ENCODE measurements around the gene GALNT16.
"Not testable (repeated sequence)": the region's sequence is repeated elsewhere in the genome, so short reads cannot be mapped to it uniquely, and the experiment has no call there.

GALNT16 gene

DNA sequence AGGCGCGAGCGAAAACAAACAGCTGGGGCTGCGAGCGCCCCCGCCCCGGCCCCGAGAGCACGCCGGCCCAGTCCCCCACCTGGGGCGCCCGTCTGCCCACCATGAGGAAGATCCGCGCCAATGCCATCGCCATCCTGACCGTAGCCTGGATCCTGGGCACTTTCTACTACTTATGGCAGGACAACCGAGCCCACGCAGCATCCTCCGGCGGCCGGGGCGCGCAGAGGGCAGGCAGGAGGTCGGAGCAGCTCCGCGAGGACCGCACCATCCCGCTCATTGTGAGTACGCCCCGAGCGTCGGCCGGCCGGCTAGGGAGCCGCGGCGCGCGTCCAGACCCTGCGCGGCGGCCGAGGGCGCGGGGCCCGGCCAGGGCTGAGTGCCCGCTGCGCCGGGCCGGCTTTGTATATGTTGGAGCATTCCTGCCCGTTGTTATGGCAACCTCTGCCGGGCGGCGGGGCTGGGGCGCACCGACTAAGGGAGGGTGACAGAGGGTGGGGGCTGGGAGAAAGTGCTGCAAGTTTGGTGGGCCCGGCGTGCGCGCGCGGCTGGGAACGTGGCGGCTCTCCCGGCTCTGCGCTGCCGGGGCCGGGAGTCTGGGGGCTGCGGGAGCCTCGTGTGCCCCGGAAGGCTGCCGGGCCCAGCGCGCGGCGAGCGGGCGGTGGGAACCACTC is 367 bp downstream of the GALNT16 start:
- DNase-seq (ENCODE audit: low read depth in 2 of 2) = no peak

DNA sequence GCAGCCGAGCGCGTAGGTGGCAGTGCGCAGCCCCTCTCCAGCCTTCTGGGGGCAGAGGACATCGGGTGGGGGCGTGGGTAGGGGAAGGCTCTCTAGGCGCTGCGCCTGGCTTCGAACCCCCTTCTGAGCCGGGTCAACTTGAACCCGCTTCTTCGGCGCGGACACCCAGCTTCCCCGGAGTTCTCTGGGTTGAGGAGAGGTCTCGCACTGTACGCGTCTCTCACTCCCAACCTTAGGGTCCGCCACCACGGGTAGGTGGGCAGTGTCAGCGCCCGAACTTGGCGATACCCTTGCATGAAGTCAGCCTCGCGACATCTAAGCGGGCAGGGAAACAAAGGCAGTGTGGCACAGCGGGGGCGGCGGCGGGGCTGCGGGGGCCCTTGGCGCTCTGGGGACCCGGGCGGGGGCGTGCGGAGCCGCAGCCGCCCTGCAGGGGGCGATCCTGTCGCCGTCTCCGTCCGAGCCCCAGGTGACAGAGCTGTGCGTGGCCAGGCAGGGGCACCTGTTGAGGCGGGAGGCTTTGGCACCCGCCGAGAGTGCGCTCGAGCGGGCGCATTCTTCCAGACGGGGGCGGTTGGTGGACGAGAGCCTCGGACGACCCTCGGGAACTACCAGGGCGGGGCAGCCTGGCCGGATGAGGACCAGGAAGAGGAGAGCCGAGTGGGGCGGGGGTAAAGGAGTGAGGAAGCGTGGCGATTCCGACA is 1.1 kb downstream of the GALNT16 start:
- peak in 1 of 2 donors; percentile 20 for DNase-seq (ENCODE audit: low read depth in 2 of 2)

DNA sequence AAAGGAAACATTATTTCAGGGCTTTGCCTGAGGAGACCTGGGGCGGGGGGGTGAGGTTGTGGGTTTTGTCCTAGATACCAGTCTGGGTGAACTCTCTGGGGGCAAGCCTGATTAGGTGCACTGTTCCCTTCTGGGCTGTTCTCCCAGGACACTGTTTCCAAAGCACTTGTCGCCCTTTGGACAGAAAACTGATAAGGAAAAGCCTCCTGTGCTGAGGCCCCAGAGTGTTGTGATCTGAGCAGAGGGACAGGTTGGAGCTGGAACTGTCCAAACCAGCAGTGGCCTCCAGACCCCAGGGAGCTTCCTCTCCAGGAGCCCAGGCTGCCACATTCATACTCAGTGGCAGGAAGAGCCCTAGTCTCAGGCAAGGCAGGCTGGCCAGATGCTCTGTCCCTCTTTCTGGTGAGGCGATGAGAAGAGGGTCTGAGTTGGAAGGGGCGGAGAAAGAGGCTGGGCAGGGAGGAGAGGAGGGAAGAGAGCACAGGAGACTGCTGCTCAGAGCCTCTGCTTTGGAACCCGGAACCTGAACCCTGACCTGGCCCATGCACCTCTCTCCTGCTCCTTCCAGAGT is 1.9 kb downstream of the GALNT16 start:
- DNase-seq (ENCODE audit: low read depth in 2 of 2) = no peak

DNA sequence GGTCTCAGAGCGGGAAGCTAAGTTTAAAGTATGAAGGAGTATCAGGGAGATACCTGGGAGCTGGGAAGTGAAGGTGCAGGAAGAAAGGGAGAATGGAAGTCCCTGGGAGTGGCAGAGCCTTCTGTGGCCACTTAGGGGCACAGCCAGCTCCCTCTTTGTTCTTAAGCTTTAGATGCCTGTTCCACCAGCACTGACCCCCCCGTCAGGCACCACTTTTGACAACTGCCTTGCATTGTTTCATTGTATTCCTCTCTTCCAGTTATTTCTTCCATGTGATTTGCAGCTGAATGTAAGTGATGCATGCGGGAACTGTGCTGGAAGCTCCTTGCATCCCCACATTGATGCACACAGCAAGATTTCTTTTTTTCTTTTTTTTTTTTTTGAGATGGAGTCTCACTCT is 2.6 kb downstream of the GALNT16 start:
- DNase-seq (ENCODE audit: low read depth in 2 of 2) = no peak

DNA sequence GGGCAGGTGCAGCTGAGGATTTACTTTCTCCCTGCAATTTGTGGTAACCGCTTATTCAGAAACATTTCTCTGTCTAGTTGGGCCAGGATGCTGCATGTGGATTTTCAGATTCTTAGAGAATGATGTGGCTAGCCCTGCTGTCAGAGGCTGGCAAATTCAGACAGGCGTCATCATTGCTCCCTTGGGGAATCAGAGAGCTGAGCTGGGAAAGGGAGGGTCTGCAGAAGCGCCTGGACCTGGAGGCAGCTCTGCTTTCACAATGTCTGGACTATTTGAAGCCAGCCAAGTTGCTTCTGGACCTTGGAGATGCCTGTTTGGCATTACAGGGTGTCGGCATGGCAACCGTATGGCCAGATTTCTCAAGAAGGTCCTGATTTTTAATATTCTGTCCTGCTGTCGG is 3.4 kb downstream of the GALNT16 start:
- DNase-seq (ENCODE audit: low read depth in 2 of 2) = no peak

DNA sequence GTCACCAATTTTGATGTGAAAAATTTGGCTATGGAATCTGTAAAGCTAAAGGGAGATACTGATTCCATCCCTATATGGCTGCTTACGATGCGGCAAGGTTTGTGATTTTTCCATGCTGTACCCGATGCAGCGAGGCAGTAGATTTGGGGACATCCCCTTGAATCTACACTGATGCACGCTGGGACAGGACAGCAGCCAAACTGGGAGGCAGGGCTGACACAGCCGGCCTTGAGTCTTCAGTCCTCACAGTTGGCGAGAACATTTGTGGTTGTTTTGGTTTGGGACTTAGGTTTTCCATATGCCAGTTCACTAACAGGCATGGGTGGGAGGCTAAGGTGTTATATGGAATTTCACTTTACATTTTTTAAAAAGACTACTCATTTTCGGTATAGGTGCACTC is 3.8 kb downstream of the GALNT16 start:
- no peak for DNase-seq (ENCODE audit: low read depth in 2 of 2)

DNA sequence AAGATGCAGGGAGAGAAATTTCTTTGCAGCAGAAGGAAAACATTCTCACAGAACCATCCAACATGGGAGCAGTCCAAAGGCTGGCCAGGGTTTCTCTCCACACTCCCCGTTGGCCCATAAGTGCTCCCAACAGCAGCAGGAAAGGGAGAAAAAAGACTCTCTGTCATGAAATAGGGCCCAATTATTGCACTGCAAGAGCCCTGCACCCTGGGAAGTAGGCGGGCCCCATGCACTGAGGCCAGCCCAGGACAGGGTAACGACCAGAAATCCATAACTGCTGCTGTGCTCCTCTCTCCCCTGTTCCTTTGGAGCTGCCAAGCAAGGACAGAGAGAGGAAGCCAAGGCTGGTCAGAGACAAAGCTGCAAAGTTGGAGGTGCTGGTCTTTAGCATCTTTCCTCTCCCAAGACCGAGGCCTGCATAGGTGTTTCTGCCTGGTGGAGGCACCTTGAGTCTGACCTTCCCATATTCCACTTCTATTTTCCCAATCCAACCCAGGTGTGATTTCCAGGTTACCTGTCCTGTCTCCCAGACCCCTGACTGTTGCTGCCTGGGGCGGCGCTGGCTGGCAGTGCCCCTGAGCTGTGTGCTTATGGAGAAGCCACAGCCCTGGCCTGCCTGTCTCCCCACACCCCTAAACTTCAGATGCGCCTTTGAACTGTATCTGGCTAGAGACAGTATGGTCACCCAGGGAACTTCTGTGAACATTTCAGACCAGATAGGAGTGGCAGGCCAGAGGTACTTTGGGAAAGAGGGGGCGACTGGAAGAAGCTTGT is 6.8 kb downstream of the GALNT16 start:
- no peak for DNase-seq (ENCODE audit: low read depth in 2 of 2)

DNA sequence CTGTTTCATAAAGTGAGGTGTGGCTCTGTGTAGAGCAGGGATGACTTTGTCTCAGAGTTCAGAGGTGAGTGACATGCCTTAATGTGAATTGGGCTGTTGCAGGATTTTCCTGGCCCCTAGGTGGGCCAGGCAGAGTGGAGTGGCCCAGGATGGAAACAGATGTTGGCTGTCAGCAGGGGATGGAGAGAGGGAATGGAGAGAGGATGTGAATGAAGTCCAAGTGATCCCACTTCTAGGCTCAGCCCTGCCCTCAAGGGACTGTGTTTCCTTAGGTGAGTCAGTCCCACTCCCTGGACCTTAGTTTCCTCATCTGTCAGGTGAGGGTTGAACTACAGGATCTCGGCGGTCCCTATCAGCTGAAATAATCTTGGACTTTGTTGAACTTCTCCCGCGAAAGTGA is 7.5 kb downstream of the GALNT16 start:
- no peak for DNase-seq (ENCODE audit: low read depth in 2 of 2)

DNA sequence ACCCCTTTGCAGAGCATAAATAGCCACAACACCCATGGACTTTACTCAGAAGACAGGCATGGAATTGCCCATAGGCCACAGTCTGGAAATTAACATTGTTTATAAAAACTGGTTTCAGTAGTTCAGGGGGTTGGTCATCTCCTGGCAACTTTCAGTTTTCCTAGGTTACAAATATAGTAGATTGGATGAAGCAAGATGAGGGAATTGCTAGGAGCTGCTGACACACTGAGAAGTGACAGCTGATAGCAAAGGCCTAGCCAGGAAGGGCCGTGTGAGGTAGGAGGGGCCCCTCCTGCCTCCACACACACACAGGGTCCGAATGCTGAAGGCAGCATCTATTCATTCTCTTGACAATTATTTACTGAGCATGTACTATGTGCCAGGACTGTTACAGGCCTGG is 8.3 kb downstream of the GALNT16 start:
- DNase-seq (ENCODE audit: low read depth in 2 of 2) = no peak

DNA sequence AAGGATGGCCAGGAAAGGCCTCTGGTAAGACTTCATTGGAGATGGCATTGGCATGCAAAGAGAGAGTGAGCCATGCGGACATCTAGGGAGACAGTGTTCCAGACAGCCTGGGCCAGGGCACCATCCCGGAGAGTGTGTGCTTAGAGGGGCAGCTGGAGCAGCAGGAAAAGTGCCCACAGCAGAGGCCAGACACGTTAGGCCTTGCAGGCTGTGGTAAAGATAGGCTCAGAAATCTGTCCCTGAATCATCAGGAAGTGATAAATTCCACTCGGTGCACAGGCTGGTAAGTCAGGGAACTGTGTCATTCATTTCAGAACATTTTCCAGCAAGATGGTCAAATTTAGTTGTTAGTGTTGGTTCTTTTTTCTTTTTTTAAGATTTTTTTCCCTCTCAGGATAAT is 8.8 kb downstream of the GALNT16 start:
- DNase-seq (ENCODE audit: low read depth in 2 of 2) = no peak

DNA sequence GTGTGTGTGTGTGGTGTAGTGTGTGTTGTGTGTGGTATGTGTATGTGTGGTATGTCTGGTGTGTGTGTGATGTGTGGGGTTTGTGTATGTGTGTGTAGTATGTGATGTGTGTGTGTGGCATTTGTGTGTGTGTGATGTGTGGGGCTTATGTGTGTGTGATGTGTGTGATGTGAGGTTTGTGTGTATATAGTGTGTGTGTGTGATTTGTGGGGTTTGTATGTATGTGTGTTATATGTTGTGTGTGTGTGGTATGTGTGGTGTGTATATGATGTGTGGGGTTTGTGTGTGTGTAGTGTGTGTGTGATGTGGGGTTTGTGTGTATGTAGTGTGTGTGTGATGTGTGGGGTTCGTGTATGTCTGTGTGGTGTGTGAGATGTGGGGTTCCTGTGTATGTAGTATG is 9.4 kb downstream of the GALNT16 start:
- no peak for DNase-seq (ENCODE audit: low read depth in 2 of 2)

DNA sequence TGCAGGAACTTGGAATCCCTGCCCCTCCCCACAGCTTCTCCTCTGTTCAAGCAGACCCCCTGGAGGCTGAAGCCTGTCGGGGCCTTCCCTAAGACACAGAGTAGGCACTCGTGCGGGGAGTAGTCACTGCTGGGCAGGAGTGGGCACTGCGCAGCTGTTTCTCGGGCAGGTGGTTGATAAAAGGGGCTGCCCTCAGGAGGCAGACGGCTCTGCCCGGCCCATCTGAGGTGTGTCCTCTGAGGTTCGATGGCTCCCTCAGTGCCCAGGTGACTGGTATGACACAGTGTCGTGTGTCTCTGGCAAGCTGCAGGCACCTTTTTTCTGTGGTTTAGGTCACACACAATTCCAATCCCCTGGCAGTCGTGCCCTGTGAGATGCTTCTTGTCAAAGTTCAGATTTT is 10.1 kb downstream of the GALNT16 start:
- no peak for DNase-seq (ENCODE audit: low read depth in 2 of 2)

DNA sequence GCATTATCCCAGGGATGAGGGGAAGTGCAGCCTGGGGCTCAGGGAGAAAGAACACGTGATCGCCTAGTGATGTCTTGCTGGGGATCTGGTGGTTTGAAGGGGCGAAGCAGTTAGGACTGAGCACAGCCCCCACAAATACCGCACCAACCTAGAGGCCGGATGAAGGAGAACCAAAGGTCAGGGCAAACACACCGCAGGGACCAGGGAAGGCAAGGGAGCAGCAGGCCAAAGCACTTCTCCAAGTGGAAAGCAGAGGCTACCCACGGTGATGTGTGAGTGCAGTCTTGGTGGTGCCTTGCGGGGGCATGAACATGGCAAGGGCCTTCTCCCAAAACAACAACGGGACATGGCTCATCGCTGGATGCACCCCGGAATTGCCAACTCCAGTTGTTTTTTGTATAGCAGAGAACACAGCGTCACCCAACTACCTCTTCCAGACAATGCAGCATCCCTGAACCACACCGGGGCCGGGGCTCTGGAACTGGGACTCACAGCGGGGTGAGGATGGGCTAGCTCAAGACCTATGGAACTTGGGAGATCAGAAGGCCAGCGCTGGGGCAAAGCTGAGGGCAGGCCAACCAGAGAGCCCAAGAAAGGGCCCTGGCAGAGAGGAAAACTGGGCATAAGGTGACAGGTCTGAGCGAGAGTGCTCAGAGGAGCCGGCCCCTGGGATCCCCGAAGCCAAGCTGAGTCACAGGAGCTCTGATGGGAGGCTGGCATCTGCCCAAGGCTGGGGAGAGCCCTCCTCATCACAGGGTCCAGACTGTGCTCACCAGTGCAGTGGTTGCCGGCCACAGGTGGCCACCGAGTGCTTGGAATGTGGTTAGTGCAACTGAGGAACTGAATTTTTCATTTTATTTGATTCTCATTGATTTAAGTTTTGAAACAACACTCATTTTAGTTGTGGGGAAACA is 11.1 kb downstream of the GALNT16 start:
- no peak for DNase-seq (ENCODE audit: low read depth in 2 of 2)

DNA sequence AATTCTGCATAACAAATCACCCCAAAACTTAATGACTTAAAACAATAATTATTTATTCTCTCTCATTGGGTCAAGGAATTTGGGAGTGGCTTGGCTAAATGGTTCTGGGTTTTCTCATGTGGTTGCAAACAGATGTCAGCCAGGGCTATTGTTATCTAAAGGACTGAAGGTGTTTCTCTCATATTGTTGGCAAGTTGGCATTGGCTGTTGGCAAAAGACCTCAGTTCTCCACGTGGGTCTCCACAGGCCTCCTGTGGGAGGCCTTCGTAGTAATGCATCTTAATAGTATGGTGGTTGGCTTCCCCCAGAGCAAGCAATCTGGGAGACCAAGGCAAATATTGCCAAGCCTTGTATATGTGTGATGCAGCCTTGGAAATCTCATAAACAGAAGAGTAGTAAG is 14.4 kb downstream of the GALNT16 start:
- DNase-seq (ENCODE audit: low read depth in 2 of 2) = no peak

DNA sequence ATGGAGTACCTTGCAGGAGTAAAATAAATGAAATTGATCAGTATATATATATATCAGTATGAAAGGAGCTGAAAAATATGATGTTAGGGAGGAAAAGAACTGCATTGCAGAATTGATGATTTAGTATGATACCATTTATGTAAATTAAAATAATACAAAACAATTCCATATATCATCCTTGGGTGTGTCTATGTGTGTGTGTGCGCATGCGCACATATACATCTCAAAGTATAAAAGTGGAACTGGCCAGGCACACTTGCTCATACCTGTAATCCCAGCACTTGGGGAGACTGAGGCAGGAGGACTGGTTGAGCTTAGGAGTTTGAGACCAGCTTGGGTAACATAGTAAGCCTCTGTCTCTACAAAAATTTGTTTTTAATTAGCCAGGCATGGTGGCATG is 15.4 kb downstream of the GALNT16 start:
- DNase-seq (ENCODE audit: low read depth in 2 of 2) = no peak

DNA sequence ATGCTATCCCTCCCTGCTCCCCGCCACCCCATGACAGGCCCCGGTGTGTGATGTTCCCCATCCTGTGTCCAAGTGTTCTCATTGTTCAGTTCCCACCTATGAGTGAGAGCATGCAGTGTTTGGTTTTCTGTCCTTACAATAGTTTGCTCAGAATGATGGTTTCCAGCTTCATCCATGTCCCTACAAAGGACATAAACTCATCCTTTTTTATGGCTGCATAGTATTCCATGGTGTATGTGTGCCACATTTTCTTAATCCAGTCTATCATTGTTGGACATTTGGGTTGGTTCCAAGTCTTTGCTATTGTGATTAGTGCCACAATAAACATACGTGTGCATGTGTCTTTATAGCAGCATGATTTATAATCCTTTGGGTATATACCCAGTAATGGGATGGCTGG is 17.4 kb downstream of the GALNT16 start:
- DNase-seq (ENCODE audit: low read depth in 2 of 2) = not testable (repeated sequence)

DNA sequence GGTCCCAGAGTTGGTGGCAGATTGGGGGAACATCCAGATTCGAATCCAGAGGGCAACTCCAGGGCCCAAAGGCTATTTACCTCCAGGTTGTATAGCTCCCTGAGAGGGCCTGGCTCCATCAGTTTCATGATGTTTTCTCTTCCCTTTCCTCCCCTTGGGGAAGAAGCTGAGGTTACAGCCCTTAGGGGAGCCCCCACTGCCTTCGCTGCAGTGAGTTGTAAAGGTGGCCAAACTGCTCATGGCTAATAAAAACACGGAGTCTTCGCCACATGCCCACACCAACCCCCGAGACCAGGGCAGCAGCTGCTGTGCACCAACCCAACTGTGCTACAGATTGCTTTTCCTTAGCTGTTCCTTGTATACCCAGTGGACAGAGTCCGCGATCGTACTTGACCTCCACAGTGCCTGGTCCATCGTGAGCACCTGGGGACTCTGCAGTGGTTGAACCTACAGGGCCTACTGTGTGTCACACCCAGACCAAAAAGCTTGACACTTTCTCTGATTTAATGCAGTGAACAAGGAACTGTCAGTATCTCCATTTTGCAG is 20.9 kb downstream of the GALNT16 start:
- DNase-seq (ENCODE audit: low read depth in 2 of 2) = no peak

DNA sequence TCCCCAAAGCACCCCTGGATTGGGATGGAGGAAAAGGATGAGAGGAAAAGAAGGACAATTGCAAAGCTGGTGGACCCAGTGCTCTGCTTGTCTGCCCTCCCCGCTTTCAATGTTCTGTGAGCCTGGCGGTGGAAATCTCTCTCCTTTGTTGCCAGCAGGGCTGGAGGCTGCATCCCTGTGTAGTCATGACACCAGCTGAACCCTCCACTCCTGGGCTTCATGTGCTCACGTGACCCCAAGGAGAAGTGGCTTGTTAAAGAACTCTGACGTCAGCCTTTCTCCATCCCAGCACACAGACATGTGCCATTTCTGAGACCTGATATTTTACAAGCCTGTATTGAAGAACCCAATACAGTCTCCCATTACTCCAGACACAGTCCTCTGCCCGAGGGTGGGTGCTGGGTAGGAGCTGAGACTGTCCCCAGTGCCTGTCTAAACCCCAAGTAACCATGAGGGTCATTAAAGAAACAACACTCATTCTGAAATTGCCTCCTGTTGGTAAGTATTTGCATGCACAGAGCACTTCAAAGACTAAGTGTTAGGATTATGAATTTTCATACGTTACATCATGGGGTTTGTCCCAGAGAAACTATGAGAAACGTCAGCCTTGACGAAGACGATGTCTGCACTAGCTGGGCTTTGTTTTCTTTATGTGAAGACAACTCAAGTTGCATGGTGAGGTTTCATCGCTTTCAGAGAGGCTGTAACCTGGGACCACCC is 21.7 kb downstream of the GALNT16 start:
- no peak for DNase-seq (ENCODE audit: low read depth in 2 of 2)

DNA sequence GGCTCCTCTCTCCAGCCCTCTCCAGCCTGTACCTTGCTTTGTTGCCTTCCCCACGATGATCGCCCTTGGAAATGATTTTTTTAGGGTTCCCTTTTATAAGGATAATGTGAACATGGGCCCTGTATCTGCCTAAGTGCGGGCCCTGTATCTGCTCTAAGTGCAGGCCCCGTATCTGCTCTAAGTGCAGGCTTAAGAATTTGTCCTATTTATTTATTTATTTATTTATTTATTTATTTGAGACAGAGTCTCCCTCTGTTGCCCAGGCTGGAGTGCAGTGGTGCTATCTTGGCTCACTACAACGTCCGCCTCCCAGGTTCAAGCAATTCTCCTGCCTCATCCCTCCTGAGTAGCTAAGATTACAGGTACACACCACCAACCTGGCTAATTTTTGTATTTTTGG is 22.5 kb downstream of the GALNT16 start:
- DNase-seq (ENCODE audit: low read depth in 2 of 2) = no peak

DNA sequence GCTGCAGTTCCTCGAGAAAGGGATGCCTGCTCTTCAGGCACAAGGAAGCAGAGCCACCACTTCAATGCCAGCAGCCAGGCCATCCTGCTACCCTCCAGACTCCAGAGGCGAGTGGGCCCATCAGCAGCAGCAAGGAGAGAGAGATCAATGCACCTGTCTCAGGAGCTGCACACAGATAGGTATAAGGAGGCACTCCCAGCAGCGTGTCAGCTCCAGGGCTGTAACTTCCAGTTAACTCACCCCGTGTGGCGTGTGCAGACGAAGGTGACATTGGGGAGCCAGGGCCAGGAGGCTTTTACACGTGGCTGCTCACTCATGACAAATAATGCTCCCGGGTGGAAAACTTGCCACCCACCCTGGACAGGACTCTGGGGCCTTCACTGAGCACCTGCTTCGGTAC is 24.2 kb downstream of the GALNT16 start:
- no peak for DNase-seq (ENCODE audit: low read depth in 2 of 2)

Measured in stimulated activated CD4-positive, alpha-beta T cell treated with anti-CD3 and anti-CD28 coated beads, Interleukin-1b, Interleukin-23, amount 100 ng/mL, for 1 hour (primary cell).